HG03571 (cell line): ENCODE measurements around the gene SLC2A6.

ENCODE experiments used
- ATAC-seq: cut with Tn5 transposase; IDR thresholded peaks from one replicate; pipeline ENCODE4 v1.9.1; 2021; ENCODE audit not compliant: unreplicated experiment

SLC2A6 gene

DNA sequence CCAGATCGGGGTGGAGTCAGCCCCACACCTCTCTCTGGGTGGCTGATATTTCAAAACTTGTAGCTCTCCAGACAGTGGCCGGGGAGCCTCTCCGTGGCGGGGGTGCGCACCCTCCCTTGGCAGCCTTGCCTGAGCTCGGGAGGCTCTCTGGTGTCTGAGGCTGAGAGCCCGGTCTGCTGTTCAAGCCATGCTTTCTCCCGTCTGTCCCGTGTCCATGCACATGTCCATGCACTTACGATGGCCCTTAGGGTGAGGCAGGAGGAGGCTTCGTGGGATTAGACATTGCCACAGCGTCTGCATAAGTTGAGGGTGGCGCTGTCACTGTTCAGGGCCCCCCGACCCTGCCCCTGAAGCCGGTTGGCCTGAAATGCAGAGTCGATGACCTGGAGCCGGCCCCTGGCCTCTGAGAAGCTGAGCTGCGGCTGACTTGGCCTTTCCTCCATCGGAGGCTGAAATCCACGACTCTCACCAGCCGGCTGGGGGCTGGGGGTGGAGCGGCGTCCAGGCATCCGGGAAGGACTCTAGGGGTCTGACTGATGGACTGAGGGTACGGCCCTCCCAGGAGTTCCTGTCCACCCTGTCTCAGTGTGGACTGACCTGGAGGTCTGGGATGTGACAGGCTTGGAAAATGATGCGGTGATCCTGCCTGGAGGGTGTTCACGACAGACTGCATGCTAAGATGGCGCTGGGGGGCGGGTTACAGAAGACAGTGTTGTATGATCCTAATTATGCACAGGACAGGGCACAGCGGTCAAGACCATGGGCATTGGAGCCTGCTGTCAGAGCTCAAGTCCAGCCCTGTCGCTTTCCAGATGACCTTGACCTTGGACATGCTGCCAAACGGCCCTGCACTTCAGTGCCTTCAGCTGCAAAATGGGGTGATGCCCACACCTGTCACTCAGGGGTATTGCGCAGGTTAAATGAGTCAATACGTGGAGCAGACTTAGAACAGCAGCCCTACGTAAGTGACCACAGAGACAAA lies 18.3 kb upstream of the SLC2A6 start:
- ATAC-seq = no peak

DNA sequence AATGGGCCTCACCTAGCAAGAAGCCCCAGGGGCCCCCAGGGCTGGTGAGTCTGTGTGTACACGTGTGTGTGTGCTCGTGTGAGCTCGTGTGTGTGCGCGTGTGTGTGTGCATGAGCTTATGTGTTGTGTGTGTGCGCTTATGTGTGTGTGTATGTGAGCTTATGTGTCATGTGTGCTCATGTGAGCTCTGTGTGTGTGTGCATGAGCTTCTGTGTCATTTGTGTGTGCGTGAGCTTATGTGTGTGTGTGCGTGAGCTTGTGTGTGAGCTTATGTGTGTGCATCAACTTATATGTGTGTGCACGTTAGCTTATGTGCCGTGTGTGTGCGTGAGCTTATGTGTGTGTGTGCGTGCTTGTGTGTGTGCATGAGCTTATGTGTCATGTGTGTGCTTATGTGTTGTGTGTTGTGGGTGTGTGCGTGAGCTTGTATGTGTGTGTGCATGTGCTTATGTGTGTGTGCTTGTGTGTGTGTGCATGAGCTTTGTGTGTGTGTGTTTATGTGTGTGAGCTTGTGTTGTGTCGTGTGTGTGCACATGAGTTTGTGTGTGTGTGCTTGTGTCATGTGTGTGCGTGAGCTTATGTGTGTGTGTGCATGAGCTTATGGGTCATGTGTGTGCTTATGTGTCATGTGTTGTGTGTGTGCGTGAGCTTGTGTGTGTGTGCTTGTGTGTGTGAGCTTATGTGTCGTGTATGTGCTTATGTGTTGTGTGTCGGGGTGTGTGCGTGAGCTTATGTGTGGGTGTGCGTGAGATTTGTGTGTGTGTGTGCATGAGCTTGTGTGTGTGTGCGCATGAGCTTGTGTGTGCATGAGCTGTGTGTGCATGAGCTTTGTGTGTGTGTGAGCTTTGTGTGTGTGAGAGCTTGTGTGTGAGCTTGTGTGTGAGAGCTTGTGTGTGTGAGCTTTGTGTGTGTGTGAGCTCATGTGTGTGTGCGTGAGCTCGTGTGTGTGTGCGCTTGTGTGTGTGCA lies 16.7 kb upstream of the SLC2A6 start:
- no peak for ATAC-seq

DNA sequence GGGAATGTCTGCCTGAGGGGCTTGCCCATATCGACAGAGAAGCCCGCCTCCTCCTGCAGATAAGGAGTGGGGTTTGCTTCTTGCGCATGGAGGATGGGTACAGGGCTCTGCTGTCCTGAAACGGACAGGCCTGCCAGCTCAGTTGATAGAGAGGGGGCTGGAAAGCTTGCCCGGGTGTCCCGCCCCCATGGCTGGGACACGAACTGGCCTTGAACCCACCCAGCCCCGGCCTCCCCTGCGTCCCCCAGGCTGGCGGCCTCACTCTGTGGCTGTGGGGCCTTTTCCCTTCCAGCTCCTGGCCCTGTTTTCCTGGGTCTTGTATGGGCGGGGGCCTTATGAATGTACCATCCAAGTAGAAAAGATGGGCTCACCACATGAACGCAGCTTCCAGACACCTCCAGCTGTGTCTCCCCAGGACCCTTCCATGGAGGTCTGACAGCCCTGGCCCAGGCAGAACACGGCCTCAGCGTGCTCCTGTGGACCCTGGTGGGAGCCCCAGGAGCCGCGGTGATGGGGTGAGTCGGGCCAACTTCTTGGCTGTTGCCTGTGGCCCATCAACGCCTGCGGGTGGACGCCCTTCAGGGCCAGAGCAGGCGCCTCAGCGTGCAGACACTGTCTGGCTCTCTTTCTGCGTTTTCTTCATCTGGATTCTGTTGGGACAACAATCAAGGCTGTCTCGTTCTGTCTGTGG lies 15.9 kb upstream of the SLC2A6 start:
- no peak for ATAC-seq

DNA sequence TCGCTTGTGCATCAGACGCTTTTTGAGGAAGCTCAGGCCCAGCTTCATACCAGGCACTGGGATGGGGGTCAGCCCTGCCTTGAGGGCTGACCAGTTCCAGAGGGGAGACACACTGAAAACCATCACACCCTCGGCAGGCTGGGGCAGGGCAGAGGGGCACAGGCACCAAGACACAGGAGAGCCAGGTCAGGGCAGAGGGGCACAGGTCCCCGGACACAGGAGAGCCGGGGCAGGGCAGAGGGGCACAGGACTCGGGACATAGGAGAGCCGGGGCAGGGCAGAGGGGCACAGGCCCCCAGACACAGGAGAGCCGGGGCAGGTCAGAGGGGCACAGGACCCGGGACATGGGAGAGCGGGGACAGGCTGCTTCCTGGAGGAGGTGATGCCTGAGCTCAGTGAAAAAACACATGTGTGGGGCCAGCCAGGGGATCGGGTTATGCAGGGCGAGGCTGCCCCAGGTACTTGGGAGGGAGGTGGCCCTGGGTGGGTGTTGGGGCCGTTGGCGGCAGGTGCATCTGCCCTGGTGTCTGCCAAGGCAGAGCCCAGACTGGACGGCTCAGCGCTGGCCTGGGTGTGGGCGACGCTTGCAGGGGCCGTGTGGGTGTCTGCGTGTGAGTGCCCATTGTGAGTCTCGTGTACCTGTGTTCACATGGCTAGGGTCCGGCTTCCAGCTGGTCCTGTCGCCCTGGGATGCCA lies 15.1 kb upstream of the SLC2A6 start:
- no peak for ATAC-seq

DNA sequence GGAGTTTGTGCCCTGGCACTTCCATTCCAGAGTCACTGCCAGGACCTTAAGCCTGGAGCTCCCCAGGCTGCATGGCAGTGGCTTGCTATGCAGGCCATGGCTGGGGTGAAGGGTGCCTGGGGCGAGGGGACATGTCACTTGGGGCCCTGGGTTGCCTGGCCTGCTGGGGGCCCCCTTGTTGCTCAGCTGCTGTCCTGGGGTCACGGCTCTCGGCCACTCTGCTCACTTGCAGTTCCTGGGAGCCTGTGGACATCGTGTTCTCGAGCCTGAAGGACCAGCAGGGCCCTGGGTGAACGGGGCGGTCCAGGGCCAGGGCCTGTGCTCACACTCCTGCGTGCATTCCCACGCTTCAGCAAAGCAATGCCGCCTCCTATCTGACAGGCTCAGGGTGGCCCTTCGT lies 14.5 kb upstream of the SLC2A6 start:
- no peak for ATAC-seq

DNA sequence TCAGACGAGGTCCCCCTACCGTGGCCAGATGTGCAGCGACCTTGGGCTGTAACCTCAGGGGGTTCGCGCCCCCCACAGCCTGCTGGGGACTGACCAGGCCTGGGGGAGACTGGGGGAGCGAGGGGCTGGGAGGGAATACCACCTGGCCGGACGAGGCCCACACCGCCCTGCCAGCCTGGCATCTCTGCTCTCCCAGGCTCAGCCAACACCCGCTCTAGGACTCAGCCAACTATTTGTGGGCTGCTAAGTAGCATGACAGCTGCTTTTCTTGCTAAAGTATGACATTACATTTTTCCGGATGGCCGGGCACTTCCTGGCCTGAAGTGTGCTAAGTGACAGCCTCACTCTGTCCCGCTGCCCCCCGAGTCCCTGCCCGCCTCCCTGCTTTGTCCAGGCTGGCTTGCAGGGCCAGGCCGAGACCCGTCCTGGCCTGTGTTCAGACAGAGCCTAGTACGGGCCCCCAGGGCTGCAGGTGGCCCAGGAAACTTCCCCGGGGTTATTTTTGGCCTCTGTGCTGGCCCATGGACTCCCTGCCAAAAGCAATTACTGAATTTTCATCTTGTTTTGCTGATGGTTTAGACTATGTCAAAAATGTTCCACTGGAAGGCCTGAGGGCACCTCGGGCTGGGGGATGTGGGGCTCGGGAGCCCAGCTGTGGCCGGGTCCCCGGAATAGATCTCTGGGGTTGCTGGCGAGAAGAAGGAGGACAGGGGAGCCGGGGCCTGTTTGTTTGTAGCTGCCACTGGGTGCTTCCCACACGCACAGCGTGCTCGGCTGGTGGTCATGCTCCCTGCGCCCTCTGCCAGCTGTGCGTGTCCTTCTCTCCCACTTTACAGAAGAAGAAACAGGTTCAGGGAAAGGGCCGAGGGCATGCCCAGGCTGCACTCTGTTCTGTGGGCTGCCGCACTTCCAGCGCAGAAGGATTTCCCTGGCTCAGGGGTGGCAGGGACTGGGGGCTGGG lies 13.4 kb upstream of the SLC2A6 start:
- no peak for ATAC-seq

DNA sequence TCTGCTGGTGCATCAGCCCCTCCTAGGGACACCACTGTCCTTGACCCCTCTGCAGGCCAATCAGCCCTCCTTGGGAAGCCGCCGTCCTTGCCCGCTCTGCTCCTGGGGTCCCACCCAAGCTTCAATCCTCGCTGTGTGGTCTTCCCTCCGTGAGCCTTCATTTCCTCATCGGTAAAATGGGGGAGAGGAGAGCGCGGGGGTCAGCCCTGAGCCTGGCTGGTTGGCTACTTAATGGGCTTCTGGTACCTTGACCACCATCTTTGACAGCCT lies 12.7 kb upstream of the SLC2A6 start:
- no peak for ATAC-seq

DNA sequence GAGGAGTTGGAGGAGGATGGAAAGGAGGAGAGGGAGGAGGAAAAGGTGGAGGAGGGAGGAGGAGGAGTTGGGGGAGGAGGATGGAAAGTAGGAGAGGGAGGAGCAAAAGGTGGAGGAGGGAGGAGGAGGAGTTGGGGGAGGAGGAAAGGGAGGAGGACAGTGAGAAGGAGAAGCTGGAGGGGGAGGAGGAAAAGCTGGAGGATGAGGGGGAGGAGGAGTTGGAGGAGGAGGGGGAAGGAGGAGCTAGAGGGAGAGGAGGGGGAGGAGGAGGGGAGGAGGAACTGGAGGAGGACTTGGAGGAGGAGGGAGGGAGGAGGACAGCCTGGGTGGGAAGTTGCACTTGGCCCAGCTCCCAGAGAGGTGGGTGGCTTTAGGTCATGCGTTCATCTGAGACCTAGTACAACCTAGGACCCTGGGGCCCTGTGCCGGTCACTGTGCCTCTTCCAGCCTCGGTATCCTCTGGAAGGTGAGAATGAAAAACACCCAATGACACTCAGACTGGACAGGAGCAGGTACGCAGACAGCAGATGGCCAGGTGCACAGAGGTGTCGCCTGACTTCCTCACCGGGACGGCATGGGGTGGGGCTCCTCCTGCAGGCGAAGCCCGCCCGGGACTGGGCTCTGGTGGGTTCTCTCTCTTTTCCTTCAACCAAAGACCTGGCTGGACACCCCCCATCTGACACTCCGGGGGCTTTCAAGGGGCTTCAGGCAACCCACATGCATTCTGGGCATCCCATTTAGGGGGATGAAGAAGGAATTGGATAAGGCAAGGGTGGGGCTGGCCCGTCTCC lies 12.2 kb upstream of the SLC2A6 start:
- ATAC-seq = no peak

DNA sequence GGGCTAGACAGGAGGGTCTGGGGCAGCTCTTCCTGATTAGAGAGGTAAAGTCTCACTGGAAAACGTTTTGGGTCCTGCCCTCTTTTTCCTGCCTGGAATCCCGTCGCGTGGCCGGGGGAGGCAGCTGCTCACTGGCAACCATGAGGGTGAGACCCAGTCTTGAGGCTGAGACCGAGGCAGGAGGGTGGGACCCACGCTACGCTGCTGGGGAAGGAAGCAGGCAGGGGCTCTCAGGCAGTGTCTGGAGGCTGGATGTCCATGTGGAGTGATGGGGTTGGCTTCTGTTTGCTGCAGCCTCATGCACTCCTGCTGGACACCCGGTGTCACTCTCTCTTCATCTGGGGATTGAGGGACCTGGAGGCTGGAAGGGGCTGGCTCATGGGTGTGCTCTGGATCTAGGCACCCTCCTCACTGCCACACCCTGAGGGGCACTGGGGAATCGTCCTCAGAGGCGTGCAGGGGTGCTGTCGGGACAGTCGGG lies 11.3 kb upstream of the SLC2A6 start:
- ATAC-seq = no peak

DNA sequence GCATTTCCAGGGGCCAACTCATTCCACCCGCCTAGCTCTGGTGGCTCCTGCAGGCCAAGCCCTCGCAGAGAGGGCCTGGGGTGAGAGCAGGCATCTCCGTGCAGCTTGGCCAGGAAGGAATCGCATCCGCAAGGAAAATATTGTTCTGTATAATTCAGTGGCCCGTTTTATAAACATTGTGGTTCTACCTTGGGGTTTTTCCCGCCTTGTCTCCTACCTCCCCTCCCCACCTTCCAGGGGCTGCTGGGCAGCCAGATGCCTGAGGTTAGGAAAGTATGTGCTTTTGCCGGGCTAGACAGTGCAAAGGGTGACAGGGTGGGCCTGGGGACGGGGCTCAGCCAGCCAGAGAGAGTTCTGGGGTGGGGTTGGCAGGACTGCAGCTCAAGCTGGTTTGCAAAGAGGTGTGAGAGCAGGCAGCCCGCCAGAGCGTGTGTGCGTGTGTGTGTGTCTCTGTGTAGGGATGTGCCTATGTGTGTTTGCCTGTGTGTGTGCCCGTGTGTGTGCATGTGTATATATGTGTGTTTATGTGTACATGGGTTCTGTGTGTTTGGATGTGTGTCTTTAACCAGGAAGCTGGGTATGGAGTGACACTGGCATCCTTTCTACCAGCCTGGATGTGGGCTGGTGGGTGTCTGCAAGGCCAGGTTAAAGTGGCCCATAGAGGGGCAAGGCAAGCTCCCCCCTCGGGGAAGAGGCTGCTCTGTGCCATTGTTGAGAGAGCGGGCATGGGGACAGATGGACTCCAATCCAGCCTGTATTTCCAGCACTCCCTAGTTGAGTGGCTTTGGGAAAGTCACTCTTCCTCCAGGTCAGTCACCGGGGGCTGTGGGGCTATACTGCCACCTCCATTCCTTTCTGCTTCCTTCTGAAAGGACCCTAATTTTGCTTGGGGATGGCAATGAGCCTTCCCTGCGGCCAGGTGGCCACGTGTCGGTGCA lies 10.6 kb upstream of the SLC2A6 start:
- ATAC-seq = no peak

DNA sequence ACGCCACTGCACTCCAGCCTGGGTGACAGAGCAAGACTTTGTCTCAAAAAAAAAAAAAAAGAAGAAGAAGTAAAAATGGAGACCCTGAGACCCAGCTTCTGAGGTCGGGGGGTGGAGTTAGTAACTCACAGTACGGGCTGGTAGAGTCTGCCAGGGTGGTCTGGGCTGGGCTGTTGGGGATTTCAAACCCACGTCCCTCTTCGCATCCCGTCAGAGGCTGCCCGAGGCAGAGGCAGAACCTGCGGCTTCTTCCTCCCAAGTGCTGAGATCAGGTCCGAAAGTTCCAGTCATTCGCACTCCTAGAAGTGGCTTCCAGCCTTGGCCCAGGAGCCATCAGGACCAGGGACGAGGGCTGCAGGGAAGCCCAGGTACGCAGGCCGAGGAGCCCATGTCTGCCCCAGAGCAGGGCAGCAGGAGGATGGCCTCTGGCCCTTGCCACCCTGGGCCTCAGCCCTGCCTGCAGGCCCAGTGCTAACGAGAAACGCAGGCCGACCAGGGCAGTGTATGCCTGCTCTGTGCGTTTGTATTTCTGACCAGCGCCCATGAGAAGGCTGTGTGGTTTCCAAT lies 9.9 kb upstream of the SLC2A6 start:
- ATAC-seq = no peak

DNA sequence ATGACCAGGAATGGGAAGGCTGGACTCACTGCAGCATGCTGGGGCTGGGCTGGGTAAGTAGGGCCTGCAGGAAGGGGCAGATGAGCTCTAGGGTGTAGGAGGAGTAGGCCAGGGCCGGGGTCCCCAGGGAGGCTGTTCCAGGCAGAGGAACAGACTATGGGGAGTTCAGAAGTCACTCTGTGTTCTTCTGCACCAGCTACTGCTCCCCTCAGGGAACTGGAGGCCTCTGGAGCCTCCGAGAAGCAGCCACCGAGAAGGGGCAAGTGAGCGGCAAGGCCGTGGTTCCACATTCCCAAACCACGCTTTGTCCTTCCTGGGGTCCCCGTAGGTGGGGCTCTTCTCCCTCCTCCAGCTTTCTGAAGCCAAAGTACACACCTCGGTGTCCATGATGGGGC lies 8.4 kb upstream of the SLC2A6 start:
- no peak for ATAC-seq

DNA sequence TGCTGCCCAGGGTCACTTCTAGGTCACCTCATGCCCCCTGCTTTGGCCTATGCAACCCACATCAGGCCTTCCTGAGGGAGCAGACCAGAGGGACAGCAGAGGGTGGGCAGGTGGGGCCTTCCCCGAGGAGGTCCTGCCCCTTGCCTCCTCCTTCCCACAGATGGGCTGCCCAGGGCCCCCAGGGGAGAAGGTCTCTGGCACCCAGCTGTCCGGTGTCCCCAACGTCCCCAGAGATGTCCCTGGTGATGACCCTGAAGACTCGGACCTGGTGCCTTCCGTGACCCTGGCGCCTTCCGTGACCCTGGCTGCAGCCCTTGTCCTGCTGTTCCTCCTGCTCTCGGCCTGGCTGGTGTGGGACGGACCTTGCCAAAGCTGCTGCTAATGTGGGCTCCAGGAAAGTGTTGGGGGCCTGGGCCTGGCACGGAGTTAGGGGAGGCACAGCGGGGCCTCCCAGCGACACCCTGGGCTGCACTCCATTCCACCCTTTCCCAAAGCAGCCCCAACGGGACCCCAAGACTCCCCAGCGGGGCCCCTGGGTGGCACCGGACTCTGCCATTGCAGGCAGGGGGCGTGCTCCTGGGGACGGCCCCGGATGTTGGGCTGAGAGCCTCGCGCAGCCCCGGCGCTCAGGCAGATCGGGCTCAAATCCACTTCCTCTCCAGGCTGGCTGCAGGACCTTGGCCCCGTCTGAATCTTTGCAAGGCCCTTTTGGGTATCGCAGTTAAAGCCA lies 6.8 kb upstream of the SLC2A6 start:
- ATAC-seq = no peak

DNA sequence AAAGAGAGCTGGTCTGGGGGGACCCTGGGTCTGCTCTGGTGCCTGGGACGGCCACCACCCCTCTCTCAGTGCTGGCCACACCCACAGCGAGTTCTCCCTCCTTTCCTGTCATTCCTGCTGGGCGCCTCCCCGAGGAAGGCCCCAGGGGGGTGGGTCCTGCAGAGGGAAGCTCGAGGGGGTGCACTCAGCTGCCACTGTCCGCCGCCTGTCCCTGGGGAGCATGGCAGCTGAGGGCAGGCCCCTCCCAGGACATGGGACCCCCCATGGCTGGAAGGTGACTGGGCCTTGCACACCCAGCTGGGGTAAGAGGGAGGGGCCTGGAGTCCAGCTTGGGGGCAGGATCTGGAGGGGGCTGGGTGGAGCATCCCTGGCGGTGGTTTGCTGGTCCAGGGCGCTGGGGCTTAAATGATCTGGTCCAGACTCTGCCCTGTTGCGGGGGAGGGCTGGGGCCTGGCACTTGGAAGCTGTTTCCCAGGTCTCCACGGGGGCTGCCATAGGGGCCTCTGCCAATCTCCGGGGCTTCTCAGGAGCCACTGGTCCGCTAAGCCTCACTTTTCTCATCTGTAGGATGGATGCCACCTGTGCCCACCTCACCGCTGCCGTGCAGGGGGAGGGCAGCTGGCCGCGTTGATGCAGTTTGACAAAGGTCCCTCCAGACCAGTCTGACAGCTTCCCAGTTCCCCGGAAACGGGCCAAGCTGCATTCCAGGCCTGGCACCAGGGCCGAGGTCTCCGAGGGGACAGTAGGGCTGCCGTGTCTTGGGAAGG lies 6.0 kb upstream of the SLC2A6 start:
- no peak for ATAC-seq

DNA sequence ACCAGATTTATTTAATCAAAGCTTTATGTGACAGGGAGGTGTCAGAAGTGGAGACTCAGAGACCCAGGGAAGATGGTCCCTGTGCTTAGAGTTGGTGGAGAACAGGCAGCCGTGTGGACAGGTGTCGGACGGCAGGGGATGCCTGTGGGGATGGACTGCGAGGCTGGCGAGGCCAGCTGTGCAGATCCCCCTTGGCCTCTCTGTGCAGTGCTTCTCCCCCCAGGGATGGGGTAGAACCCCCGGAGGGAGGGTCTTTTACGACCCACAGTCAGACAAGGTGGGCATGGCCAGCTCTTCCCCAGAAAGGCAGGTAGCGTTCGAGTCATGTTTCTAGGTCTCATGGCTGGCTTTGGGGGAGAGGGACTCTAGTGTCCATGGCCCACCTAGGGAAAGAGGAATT lies 4.7 kb upstream of the SLC2A6 start:
- ATAC-seq = no peak
